K562 (cell line): ENCODE data around the gene GP1BB. TPM values are rescaled to one million over a fixed set of nuclear protein-coding genes. Genes with fewer than 3 reads are reported as not detected.

Experiments
- CGGBP1 ChIP-seq: fragments of 250-450 bp; sonication (Bioruptor Pico); IDR thresholded peaks from 2 replicates; pipeline ENCODE4 v1.9.0; 2021; ENCODE audit warnings: mild to moderate bottlenecking
- CHD1 ChIP-seq: fragments of 200-600 bp; sonication (generic); IDR thresholded peaks from one replicate; pipeline ENCODE4 v1.6.1; 2012; ENCODE audit warnings: mild to moderate bottlenecking, moderate library complexity, low read length, inconsistent platforms
- CTCFL ChIP-seq: IDR thresholded peaks from 2 replicates; pipeline ENCODE4 v1.6.1; 2011; ENCODE audit warnings: borderline replicate concordance, low read depth, mild to moderate bottlenecking, moderate library complexity, low read length; ENCODE audit not compliant: insufficient read depth, poor library complexity, severe bottlenecking
- DNMT1 ChIP-seq: fragments of 450-650 bp; IDR thresholded peaks from 2 replicates; pipeline ENCODE4 v1.6.1; 2016; ENCODE audit warnings: antibody characterized with exemption, mild to moderate bottlenecking
- GATAD2B ChIP-seq: fragments of 450-650 bp; IDR thresholded peaks from 2 replicates; pipeline ENCODE4 v1.6.1; 2017; ENCODE audit warnings: mild to moderate bottlenecking, borderline replicate concordance
- IFI16 ChIP-seq: fragments of 250-450 bp; sonication (Bioruptor Pico); IDR thresholded peaks from 2 replicates; pipeline ENCODE4 v2.1.2; 2022; ENCODE audit warnings: mild to moderate bottlenecking, inconsistent platforms
- KLF13 ChIP-seq: fragments of 450-650 bp; IDR thresholded peaks from 2 replicates; pipeline ENCODE4 v1.6.1; 2016; ENCODE audit warnings: missing genetic modification characterization, low read depth, mild to moderate bottlenecking, missing compliant biosample characterization, moderate library complexity, borderline replicate concordance
- MAFG ChIP-seq: fragments of 450-650 bp; conservative IDR thresholded peaks from 2 replicates; pipeline ENCODE4 v1.6.1; 2016; ENCODE audit warnings: missing genetic modification characterization, missing compliant biosample characterization
- NONO ChIP-seq, 2 experiments: fragments of 200-400 bp in 1 of 2; fragments of 450-650 bp in 1 of 2; formaldehyde crosslinking in 1 of 2; IDR thresholded peaks; 2 replicates each; pipeline ENCODE4 v1.6.1; 2017; ENCODE audit warnings: low read depth in 2 of 2, mild to moderate bottlenecking in 2 of 2, moderate library complexity in 2 of 2, low read length in 1 of 2
- NR2F6 ChIP-seq: fragments of 450-650 bp; formaldehyde crosslinking; IDR thresholded peaks from 2 replicates; pipeline ENCODE4 v1.4.0; 2020; ENCODE audit warnings: mild to moderate bottlenecking
- RBM17 ChIP-seq: fragments of 200-400 bp; formaldehyde crosslinking; IDR thresholded peaks from 2 replicates; pipeline ENCODE4 v1.6.1; 2017; ENCODE audit warnings: low read depth, mild to moderate bottlenecking, low read length, borderline replicate concordance
- SMAD4 ChIP-seq: fragments of 250-450 bp; sonication (Bioruptor Pico); conservative IDR thresholded peaks from 2 replicates; pipeline ENCODE4 v1.8.0; 2021; ENCODE audit warnings: inconsistent platforms, mild to moderate bottlenecking, moderate library complexity
- ZBTB40 ChIP-seq, 2 experiments: fragments of 450-650 bp in 1 of 2; sonication (generic) in 1 of 2; formaldehyde crosslinking in 1 of 2; IDR thresholded peaks; 2 replicates each; pipeline versions ENCODE4 v1.7.1 to v1.9.0; 2016 to 2022; ENCODE audit warnings: inconsistent platforms in 1 of 2, mild to moderate bottlenecking in 1 of 2, missing genetic modification reagents in 1 of 2
- ZNF12 ChIP-seq: sonication (generic); formaldehyde crosslinking; IDR thresholded peaks from 2 replicates; pipeline ENCODE4 v1.4.0; 2020; ENCODE audit warnings: mild to moderate bottlenecking, missing genetic modification reagents
- ZNF507 ChIP-seq: conservative IDR thresholded peaks from 2 replicates; pipeline ENCODE4 v1.6.1; 2017; ENCODE audit warnings: missing genetic modification characterization, missing compliant biosample characterization
- ZNF707 ChIP-seq: fragments of 250-450 bp; sonication (Bioruptor Pico); conservative IDR thresholded peaks from 2 replicates; pipeline ENCODE4 v1.8.0; 2022; ENCODE audit warnings: inconsistent platforms, mild to moderate bottlenecking, moderate library complexity
- polyA plus RNA-seq, 8 experiments: library from polyadenylated mRNA; depleted of rRNA in 4 of 8; stranded (reverse) in 5 of 8; unstranded in 3 of 8; fragments of >200 nt; fragmentation: Nextera tagmentation in 2 of 8; fragmentation: Illumina TruSeq in 1 of 8; extraction: Ambion mirVana in 2 of 8; extraction: Trizol in 1 of 8; gene quantifications; 2 replicates each; pipeline versions ENCODE4 v1.2.1 to v1.2.3, GENCODE V29; 2011 to 2014; ENCODE audit warnings: inconsistent platforms in 1 of 8, missing spikeins in 1 of 8
- total RNA-seq, 7 experiments: library from RNA; depleted of rRNA in 6 of 7; stranded (reverse); fragments of >200 nt in 6 of 7; fragmentation: Illumina TruSeq in 2 of 7; extraction: Trizol in 2 of 7; gene quantifications; 2 replicates each; pipeline versions ENCODE4 v1.2.1 to v1.2.3, GENCODE V29; 2011 to 2021; ENCODE audit warnings: low replicate concordance in 1 of 7

Gene GP1BB
- total and polyA plus RNA-seq, 9 of the 15 experiments (the other 6 are each of a cell fraction or from before 2014, with no cell fraction given) = 0.69 to 162 (median 2.8) TPM

- peak; percentile 57 for TF ChIP-seq SMAD4 (CRISPR knock-in tag)
- TF ChIP-seq ZBTB40 (IDR thresholded peaks at IDR 0.05) = peak; percentile 71
- peak; percentile 54 for TF ChIP-seq ZBTB40 (CRISPR knock-in tag; IDR thresholded peaks at IDR 0.05)
- no peak for TF ChIP-seq IFI16 (CRISPR knock-in tag)
- TF ChIP-seq ZNF12 (CRISPR knock-in tag) = no peak
- no peak for TF ChIP-seq RBM17
- TF ChIP-seq DNMT1 = 0 out of 2 replicates have a peak, but pooled peaks have one; percentile 63
- TF ChIP-seq NONO (IDR thresholded peaks at IDR 0.05; ENCODE audit: low read depth in 2 of 2, low read length in 1 of 2) = no peak; a peak in 1 of 4 replicates
- no peak for TF ChIP-seq ZNF507 (tag)
- TF ChIP-seq ZNF707 = no peak
- TF ChIP-seq KLF13 (tag) = peak; percentile 12; the same call in 1 of the 2 replicates
- TF ChIP-seq CHD1 = peak; percentile 88
- TF ChIP-seq NR2F6 (CRISPR knock-in tag) = no peak
- TF ChIP-seq CGGBP1 (CRISPR knock-in tag) = 0 out of 2 replicates have a peak, but pooled peaks have one; percentile 55
- no peak for TF ChIP-seq CTCFL
- TF ChIP-seq MAFG (tag) = peak; percentile 78
- no peak for TF ChIP-seq GATAD2B
Observed at GRCh38 chr22:19691721-19692341, 31.5 kb upstream of the GP1BB start (continued).
